Panc1 (cell line): ENCODE data around the gene HIGD1C. TPM values are rescaled to one million over a fixed set of nuclear protein-coding genes. Genes with fewer than 3 reads are reported as not detected.

Source experiments
- ATAC-seq: fragments of 200-7000 bp; cut with Tn5 transposase; 2 replicates; pipeline ENCODE4 v1.9.1; 2020; ENCODE audit warnings: mild to moderate bottlenecking, moderate library complexity
- BruUV-seq: library from RNA; stranded (reverse); fragments of 400-500 nt; replicated peaks from 2 replicates; lab custom pipeline; 2021; lab: Mats Ljungman, UMichigan
- CTCF ChIA-PET: fragments of 300-600 bp; sonication (Branson Sonifier 250); formaldehyde crosslinking; loops from one replicate; lab custom pipeline; 2022; ENCODE audit warnings: antibody characterized with exemption; lab: Charles Lee
- POLR2A ChIA-PET: fragments of 300-600 bp; sonication (Branson Sonifier 250); formaldehyde crosslinking; loops from one replicate; lab custom pipeline; 2022; ENCODE audit warnings: antibody characterized with exemption; lab: Charles Lee
- DNase-seq: peaks from one replicate; pipeline ENCODE4 v3.0.0-alpha.2; 2010; ENCODE audit warnings: low read depth, low spot score
- H3K27ac ChIP-seq: 2 replicates; pipeline ENCODE4 v1.5.1; 2011; ENCODE audit warnings: mild to moderate bottlenecking, low read length, inconsistent platforms
- H3K27me3 ChIP-seq: fragments of 200-500 bp; sonication (Bioruptor generic); 2 replicates; pipeline ENCODE4 v1.6.0; 2014; ENCODE audit warnings: low read length, inconsistent platforms; ENCODE audit not compliant: control insufficient read depth, insufficient read depth
- H3K36me3 ChIP-seq: fragments of 200-500 bp; sonication (Bioruptor generic); 2 replicates; pipeline ENCODE4 v1.5.1; 2014; ENCODE audit warnings: inconsistent platforms, mild to moderate bottlenecking, low read length, moderate library complexity; ENCODE audit not compliant: control insufficient read depth, insufficient read depth
- H3K4me1 ChIP-seq: 2 replicates; pipeline ENCODE4 v1.5.1; 2011; ENCODE audit warnings: inconsistent platforms, mild to moderate bottlenecking, low read length, moderate library complexity; ENCODE audit not compliant: control insufficient read depth, insufficient read depth
- H3K4me3 ChIP-seq, 2 experiments: 2 replicates each; pipeline ENCODE4 v1.5.1; 2011 to 2012; ENCODE audit warnings: low read depth in 2 of 2, low read length in 2 of 2, mild to moderate bottlenecking in 2 of 2, inconsistent platforms in 1 of 2, moderate library complexity in 1 of 2
- H3K9me3 ChIP-seq: fragments of 200-500 bp; sonication (Bioruptor generic); 2 replicates; pipeline ENCODE4 v1.5.1; 2014; ENCODE audit warnings: low read depth, mild to moderate bottlenecking, inconsistent platforms, low read length, moderate library complexity; ENCODE audit not compliant: control insufficient read depth, insufficient read depth
- POLR2AphosphoS5 ChIP-seq: IDR thresholded peaks from 2 replicates; pipeline ENCODE4 v1.6.1; 2012; ENCODE audit warnings: mild to moderate bottlenecking, low read depth, low read length, moderate library complexity
- SIN3A ChIP-seq: IDR thresholded peaks from 2 replicates; pipeline ENCODE4 v1.6.1; 2012; ENCODE audit warnings: low read depth, mild to moderate bottlenecking, low read length, moderate library complexity, borderline replicate concordance; ENCODE audit not compliant: insufficient read depth
- TCF7L2 ChIP-seq: IDR thresholded peaks from 2 replicates; pipeline ENCODE4 v1.6.1; 2011; ENCODE audit warnings: mild to moderate bottlenecking, low read depth, low read length, inconsistent platforms
- in situ Hi-C: cut with HindIII; loops from 2 replicates; pipeline ENCODE4 v1.10.0; 2016; ENCODE audit warnings: low sequenced_read_pairs, low pct_unique_long_range_greater_than_20kb
- intact Hi-C: fragments of 100-400 bp; cut with micrococcal nuclease; formaldehyde crosslinking; loops from one replicate; pipeline ENCODE4 v1.10.0; 2022; ENCODE audit not compliant: unreplicated experiment
- total RNA-seq: library from RNA; stranded (reverse); gene quantifications from one replicate; pipeline ENCODE4 v1.2.1, GENCODE V29; 2021; ENCODE audit not compliant: unreplicated experiment
- TF ChIP-seq, protein P1 (sequence below), 2 experiments: IDR thresholded peaks; 2 replicates each; pipeline ENCODE4 v1.6.1; 2011 to 2012; ENCODE audit warnings: low read depth in 2 of 2, control low read depth in 1 of 2, low read length in 1 of 2, mild to moderate bottlenecking in 1 of 2, moderate library complexity in 1 of 2; ENCODE audit not compliant: insufficient read depth in 1 of 2
- TF ChIP-seq, protein P2 (sequence below): fragments of 450-650 bp; IDR thresholded peaks from 2 replicates; pipeline ENCODE4 v1.5.1; 2017; ENCODE audit warnings: mild to moderate bottlenecking

Gene HIGD1C
- total RNA-seq, 1 experiment from 2014 or later = not detected

DNA sequence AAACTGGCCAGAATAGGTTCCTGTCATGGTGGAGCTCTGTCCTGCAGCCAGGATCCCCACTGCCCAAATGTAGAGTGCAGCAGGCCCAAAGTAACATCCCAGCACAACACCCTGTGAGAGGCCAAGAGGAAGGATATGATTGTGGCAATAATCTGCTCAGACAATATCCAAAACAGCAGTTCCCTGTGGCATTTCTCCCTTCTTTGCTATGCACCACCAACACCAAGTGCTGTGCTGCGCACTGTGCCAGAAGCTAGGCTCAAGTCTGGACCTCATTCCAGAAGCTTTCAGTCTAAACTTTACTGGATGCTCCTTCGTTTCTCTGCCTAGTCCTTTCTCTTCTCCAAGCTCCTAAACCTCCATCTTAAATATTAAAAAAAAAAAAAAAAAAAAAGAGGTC, 40.5 kb downstream of the HIGD1C start:
- in situ Hi-C loops = no loop called here
- Histone ChIP-seq H3K27ac (no peak overlapping the region), H3K4me3 (no peak overlapping the region), H3K36me3 (peaks cover 20% of the 10 kb centered on the region), H3K9me3 (no peaks in the 10 kb centered on the region), H3K4me1 (no peaks in the 10 kb centered on the region), H3K27me3 (no peaks in the 10 kb centered on the region)
- ChIA-PET CTCF (no interaction called here), POLR2A (no interaction called here)
- intact Hi-C loops = no loop called here
- DNase-seq (no peak), ATAC-seq (no peak)
- TF ChIP-seq SIN3A (no peak), TCF7L2 (no peak), POLR2AphosphoS5 (no peak)
- TF ChIP-seq, protein P1, sequence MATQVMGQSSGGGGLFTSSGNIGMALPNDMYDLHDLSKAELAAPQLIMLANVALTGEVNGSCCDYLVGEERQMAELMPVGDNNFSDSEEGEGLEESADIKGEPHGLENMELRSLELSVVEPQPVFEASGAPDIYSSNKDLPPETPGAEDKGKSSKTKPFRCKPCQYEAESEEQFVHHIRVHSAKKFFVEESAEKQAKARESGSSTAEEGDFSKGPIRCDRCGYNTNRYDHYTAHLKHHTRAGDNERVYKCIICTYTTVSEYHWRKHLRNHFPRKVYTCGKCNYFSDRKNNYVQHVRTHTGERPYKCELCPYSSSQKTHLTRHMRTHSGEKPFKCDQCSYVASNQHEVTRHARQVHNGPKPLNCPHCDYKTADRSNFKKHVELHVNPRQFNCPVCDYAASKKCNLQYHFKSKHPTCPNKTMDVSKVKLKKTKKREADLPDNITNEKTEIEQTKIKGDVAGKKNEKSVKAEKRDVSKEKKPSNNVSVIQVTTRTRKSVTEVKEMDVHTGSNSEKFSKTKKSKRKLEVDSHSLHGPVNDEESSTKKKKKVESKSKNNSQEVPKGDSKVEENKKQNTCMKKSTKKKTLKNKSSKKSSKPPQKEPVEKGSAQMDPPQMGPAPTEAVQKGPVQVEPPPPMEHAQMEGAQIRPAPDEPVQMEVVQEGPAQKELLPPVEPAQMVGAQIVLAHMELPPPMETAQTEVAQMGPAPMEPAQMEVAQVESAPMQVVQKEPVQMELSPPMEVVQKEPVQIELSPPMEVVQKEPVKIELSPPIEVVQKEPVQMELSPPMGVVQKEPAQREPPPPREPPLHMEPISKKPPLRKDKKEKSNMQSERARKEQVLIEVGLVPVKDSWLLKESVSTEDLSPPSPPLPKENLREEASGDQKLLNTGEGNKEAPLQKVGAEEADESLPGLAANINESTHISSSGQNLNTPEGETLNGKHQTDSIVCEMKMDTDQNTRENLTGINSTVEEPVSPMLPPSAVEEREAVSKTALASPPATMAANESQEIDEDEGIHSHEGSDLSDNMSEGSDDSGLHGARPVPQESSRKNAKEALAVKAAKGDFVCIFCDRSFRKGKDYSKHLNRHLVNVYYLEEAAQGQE (IDR thresholded peaks at IDR 0.05; ENCODE audit: insufficient read depth in 1 of 2, low read depth in 2 of 2, low read length in 1 of 2) = no peak
- TF ChIP-seq, protein P2, sequence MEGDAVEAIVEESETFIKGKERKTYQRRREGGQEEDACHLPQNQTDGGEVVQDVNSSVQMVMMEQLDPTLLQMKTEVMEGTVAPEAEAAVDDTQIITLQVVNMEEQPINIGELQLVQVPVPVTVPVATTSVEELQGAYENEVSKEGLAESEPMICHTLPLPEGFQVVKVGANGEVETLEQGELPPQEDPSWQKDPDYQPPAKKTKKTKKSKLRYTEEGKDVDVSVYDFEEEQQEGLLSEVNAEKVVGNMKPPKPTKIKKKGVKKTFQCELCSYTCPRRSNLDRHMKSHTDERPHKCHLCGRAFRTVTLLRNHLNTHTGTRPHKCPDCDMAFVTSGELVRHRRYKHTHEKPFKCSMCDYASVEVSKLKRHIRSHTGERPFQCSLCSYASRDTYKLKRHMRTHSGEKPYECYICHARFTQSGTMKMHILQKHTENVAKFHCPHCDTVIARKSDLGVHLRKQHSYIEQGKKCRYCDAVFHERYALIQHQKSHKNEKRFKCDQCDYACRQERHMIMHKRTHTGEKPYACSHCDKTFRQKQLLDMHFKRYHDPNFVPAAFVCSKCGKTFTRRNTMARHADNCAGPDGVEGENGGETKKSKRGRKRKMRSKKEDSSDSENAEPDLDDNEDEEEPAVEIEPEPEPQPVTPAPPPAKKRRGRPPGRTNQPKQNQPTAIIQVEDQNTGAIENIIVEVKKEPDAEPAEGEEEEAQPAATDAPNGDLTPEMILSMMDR = no peak
- BruUV-seq = no TSS peak

DNA sequence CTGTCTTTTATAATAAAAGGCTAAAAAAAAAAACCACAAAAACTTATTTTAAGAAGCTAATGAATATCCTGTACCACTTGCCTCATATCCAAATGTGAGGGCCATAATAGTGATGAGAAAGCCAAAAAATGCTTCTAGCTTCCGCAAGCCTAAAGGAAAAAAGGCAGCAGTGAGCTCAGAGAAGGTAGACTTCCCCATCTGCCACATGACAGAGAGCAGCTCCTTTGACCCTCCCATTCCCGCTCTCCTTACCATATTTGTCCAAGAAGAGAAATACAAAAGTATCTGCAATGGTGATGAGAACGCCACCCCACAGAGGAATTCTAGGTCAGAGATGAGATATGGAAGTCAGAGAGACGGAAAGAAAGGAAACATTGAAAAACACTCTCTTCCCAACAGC, 46.7 kb downstream of the HIGD1C start:
- CTCF ChIA-PET = no interaction called here
- no TSS peak for BruUV-seq
- DNase-seq = no peak
- TF ChIP-seq, protein P1 (IDR thresholded peaks at IDR 0.05; ENCODE audit: insufficient read depth in 1 of 2, low read depth in 2 of 2, low read length in 1 of 2) = no peak
- TF ChIP-seq SIN3A (no peak), TCF7L2 (no peak), POLR2AphosphoS5 (no peak)
- TF ChIP-seq, protein P2 = no peak
- Histone ChIP-seq H3K4me3 (no peak overlapping the region), H3K4me1 (no peaks in the 10 kb centered on the region), H3K9me3 (no peaks in the 10 kb centered on the region), H3K27ac (no peak overlapping the region), H3K27me3 (no peaks in the 10 kb centered on the region), H3K36me3 (peaks cover 4% of the 10 kb centered on the region; the same call in 1 of the 2 replicates)
- in situ Hi-C loops = no loop called here
- intact Hi-C loops = no loop called here
- no peak for ATAC-seq
- POLR2A ChIA-PET = no interaction called here
